H1 (cell line): Measurements from ENCODE around the gene SLC25A51. TPM values are rescaled to one million over a fixed set of nuclear protein-coding genes. Genes with fewer than 3 reads are reported as not detected.
A peak's percentile ranks its signal among the peaks of the same experiment; 100 is the strongest.

ENCODE experiments used
- CTCF ChIA-PET: fragments of 300-600 bp; sonication (Branson Sonifier 250); formaldehyde crosslinking; loops from one replicate; lab custom pipeline; 2021; ENCODE audit not compliant: partially characterized antibody; lab: Charles Lee
- POLR2A ChIA-PET: fragments of 300-600 bp; sonication (Branson Sonifier 250); formaldehyde crosslinking; loops from one replicate; lab custom pipeline; 2021; ENCODE audit warnings: inconsistent platforms; ENCODE audit not compliant: partially characterized antibody; lab: Charles Lee
- DNase-seq, 2 experiments: peaks; one replicate each; pipeline versions ENCODE4 v3.0.0 to v3.0.0-alpha.2; 2010 to 2022; ENCODE audit warnings: low spot score in 2 of 2, low read depth in 1 of 2, mixed read lengths in 1 of 2
- FAIRE-seq: peaks from 2 replicates; lab custom pipeline; 2011; peaks lifted over from hg19 to GRCh38; lab: Jason Lieb, UNC
- H2AFZ ChIP-seq: 2 replicates; pipeline ENCODE4 v1.8.1; 2012; ENCODE audit warnings: low read length, inconsistent platforms
- H2AK5ac ChIP-seq: 2 replicates; pipeline ENCODE4 v1.6.1; 2013; ENCODE audit warnings: low read depth, low read length
- H2BK120ac ChIP-seq: replicated peaks from 2 replicates; pipeline ENCODE3; 2013; ENCODE audit warnings: low read depth, low read length, inconsistent platforms
- H2BK12ac ChIP-seq: 2 replicates; pipeline ENCODE4 v1.6.1; 2013; ENCODE audit warnings: low read depth, low read length
- H2BK15ac ChIP-seq: 2 replicates; pipeline ENCODE4 v1.6.1; 2013; ENCODE audit warnings: low read length
- H2BK20ac ChIP-seq: 2 replicates; pipeline ENCODE4 v1.6.1; 2013; ENCODE audit warnings: low read length
- H2BK5ac ChIP-seq: 2 replicates; pipeline ENCODE4 v1.6.1; 2013; ENCODE audit warnings: low read depth, low read length
- H3K14ac ChIP-seq: 2 replicates; pipeline ENCODE4 v1.6.1; 2013; ENCODE audit warnings: inconsistent platforms; ENCODE audit not compliant: insufficient read length
- H3K18ac ChIP-seq: 2 replicates; pipeline ENCODE4 v1.6.1; 2013; ENCODE audit warnings: low read length; ENCODE audit errors: extremely low read depth
- H3K23ac ChIP-seq: 2 replicates; pipeline ENCODE4 v1.6.1; 2013; ENCODE audit warnings: inconsistent platforms; ENCODE audit not compliant: insufficient read length
- H3K23me2 ChIP-seq: 2 replicates; pipeline ENCODE4 v1.6.1; 2013; ENCODE audit warnings: low read depth, low read length
- H3K27ac ChIP-seq: 2 replicates; pipeline ENCODE4 v1.6.1; 2011; ENCODE audit warnings: low read depth, low read length, inconsistent platforms
- H3K27me3 ChIP-seq, 4 experiments: replicated peaks in 1 of 4; 1 replicate in 1 of 4; 2 replicates in 3 of 4; pipeline versions ENCODE4 v1.6.1 to v1.8.1; 2011 to 2013; ENCODE audit warnings: low read length in 3 of 4, mild to moderate bottlenecking in 3 of 4, inconsistent platforms in 2 of 4, mixed read lengths in 2 of 4, moderate library complexity in 1 of 4; ENCODE audit not compliant: control insufficient read depth in 3 of 4, insufficient read depth in 3 of 4; ENCODE audit errors: extremely low read depth in 1 of 4
- H3K36me3 ChIP-seq, 4 experiments: 2 replicates each; pipeline versions ENCODE4 v1.6.1 to v1.8.1; 2011 to 2013; ENCODE audit warnings: mild to moderate bottlenecking in 4 of 4, low read length in 3 of 4, moderate library complexity in 2 of 4, control low read depth in 1 of 4, inconsistent platforms in 1 of 4; ENCODE audit not compliant: insufficient read depth in 4 of 4, control insufficient read depth in 2 of 4
- H3K4ac ChIP-seq: replicated peaks from 2 replicates; pipeline ENCODE3; 2013; ENCODE audit warnings: low read length, low read depth, mixed read lengths, inconsistent platforms; ENCODE audit not compliant: insufficient read length
- H3K4me1 ChIP-seq, 4 experiments: replicated peaks in 1 of 4; 1 replicate in 1 of 4; 2 replicates in 3 of 4; pipeline versions ENCODE4 v1.6.1 to v1.8.1; 2011 to 2013; ENCODE audit warnings: low read length in 3 of 4, inconsistent platforms in 2 of 4, mixed read lengths in 1 of 4; ENCODE audit not compliant: insufficient read depth in 4 of 4, control insufficient read depth in 3 of 4
- H3K4me2 ChIP-seq, 2 experiments: 2 replicates each; pipeline versions ENCODE4 v1.6.1 to v1.8.1; 2011 to 2013; ENCODE audit warnings: low read depth in 2 of 2, low read length in 2 of 2, control low read depth in 1 of 2, inconsistent platforms in 1 of 2, mild to moderate bottlenecking in 1 of 2; ENCODE audit not compliant: insufficient read depth in 1 of 2
- H3K4me3 ChIP-seq, 4 experiments: fragments of 200-600, 300-600 bp in 1 of 4; sonication (generic), shearing (Covaris generic), sonication (Bioruptor Twin) in 1 of 4; 2 replicates each; pipeline versions ENCODE4 v1.5.1 to v1.8.1; 2011 to 2016; ENCODE audit warnings: low read length in 4 of 4, low read depth in 3 of 4, control low read depth in 2 of 4, inconsistent platforms in 2 of 4, mild to moderate bottlenecking in 2 of 4, mixed read lengths in 1 of 4, moderate library complexity in 1 of 4; ENCODE audit not compliant: insufficient read depth in 2 of 4; ENCODE audit errors: extremely low read depth in 1 of 4
- H3K56ac ChIP-seq: replicated peaks from 2 replicates; pipeline ENCODE3; 2013; ENCODE audit warnings: low read depth, mild to moderate bottlenecking, mixed read lengths, low read length, inconsistent platforms; ENCODE audit not compliant: insufficient read length
- H3K79me1 ChIP-seq: 2 replicates; pipeline ENCODE4 v1.6.1; 2013; ENCODE audit warnings: low read depth, low read length, control low read depth
- H3K79me2 ChIP-seq, 2 experiments: 2 replicates each; pipeline versions ENCODE4 v1.6.1 to v1.8.1; 2012 to 2013; ENCODE audit warnings: low read length in 2 of 2, mild to moderate bottlenecking in 2 of 2, inconsistent platforms in 1 of 2; ENCODE audit not compliant: insufficient read depth in 2 of 2, control insufficient read depth in 1 of 2
- H3K9ac ChIP-seq, 4 experiments: replicated peaks in 1 of 4; 1 replicate in 1 of 4; 2 replicates in 3 of 4; pipeline versions ENCODE4 v1.6.1 to v1.8.1; 2011 to 2013; ENCODE audit warnings: low read depth in 3 of 4, low read length in 3 of 4, control low read depth in 2 of 4, mild to moderate bottlenecking in 2 of 4, moderate library complexity in 2 of 4, inconsistent platforms in 1 of 4; ENCODE audit errors: extremely low read depth in 1 of 4
- H3K9me3 ChIP-seq, 2 experiments: 2 replicates each; pipeline versions ENCODE4 v1.6.1 to v1.8.1; 2012 to 2013; ENCODE audit warnings: mild to moderate bottlenecking in 2 of 2, moderate library complexity in 2 of 2, control low read depth in 1 of 2, inconsistent platforms in 1 of 2, low read depth in 1 of 2, low read length in 1 of 2, mixed read lengths in 1 of 2; ENCODE audit not compliant: insufficient read depth in 2 of 2
- H4K20me1 ChIP-seq, 2 experiments: replicated peaks in 1 of 2; 2 replicates each; pipeline versions ENCODE3 to v1.8.1; 2011 to 2013; ENCODE audit warnings: inconsistent platforms in 2 of 2, low read length in 2 of 2, mild to moderate bottlenecking in 1 of 2; ENCODE audit not compliant: insufficient read depth in 2 of 2, control insufficient read depth in 1 of 2
- H4K5ac ChIP-seq: 2 replicates; pipeline ENCODE4 v1.6.1; 2013; ENCODE audit warnings: low read length, low read depth, mixed read lengths, inconsistent platforms; ENCODE audit not compliant: insufficient read length
- H4K8ac ChIP-seq: 2 replicates; pipeline ENCODE4 v1.8.0; 2013; ENCODE audit warnings: mild to moderate bottlenecking, moderate library complexity, low read length, inconsistent platforms; ENCODE audit not compliant: insufficient read depth; ENCODE audit errors: extremely low read depth
- H4K91ac ChIP-seq: replicated peaks from 2 replicates; pipeline ENCODE3; 2013; ENCODE audit warnings: low read length, mixed read lengths, inconsistent platforms; ENCODE audit not compliant: insufficient read length
- CHD2 ChIP-seq: IDR thresholded peaks from 2 replicates; pipeline ENCODE4 v1.6.1; 2012; ENCODE audit warnings: low read length, improper control_type of control experiment
- FOSL1 ChIP-seq: IDR thresholded peaks from 2 replicates; pipeline ENCODE4 v1.6.1; 2011; ENCODE audit warnings: mild to moderate bottlenecking, low read depth, low read length, moderate library complexity; ENCODE audit not compliant: insufficient read depth
- KDM1A ChIP-seq: fragments of 200-600, 300-600 bp; sonication (generic); IDR thresholded peaks from 2 replicates; pipeline ENCODE4 v1.7.1; 2016; ENCODE audit warnings: mild to moderate bottlenecking, low read length, borderline replicate concordance
- NRF1 ChIP-seq: IDR thresholded peaks from 2 replicates; pipeline ENCODE4 v1.6.1; 2011; ENCODE audit warnings: mild to moderate bottlenecking, low read depth, low read length, improper control_type of control experiment
- POLR2A ChIP-seq, 2 experiments: IDR thresholded peaks; 1 replicate in 1 of 2; 2 replicates in 1 of 2; pipeline ENCODE4 v1.6.1; 2011; ENCODE audit warnings: low read depth in 2 of 2, low read length in 2 of 2, mild to moderate bottlenecking in 2 of 2; ENCODE audit errors: control extremely low read depth in 1 of 2
- POU5F1 ChIP-seq: IDR thresholded peaks from 2 replicates; pipeline ENCODE4 v1.6.1; 2011; ENCODE audit warnings: low read depth, mild to moderate bottlenecking, low read length, moderate library complexity
- RBBP5 ChIP-seq: IDR thresholded peaks from 2 replicates; pipeline ENCODE4 v1.7.1; 2012; ENCODE audit warnings: low read depth, mild to moderate bottlenecking, inconsistent platforms, low read length, moderate library complexity, borderline replicate concordance
- TBP ChIP-seq: IDR thresholded peaks from 2 replicates; pipeline ENCODE4 v1.6.1; 2011; ENCODE audit warnings: low read depth, low read length, improper control_type of control experiment
- TEAD4 ChIP-seq: IDR thresholded peaks from 2 replicates; pipeline ENCODE4 v1.6.1; 2012; ENCODE audit warnings: low read depth, low read length, inconsistent platforms, mixed read lengths
- YY1 ChIP-seq: IDR thresholded peaks from 2 replicates; pipeline ENCODE4 v1.6.1; 2011; ENCODE audit warnings: low read depth, mild to moderate bottlenecking, low read length
- WGBS, 2 experiments: shearing (Covaris generic) in 1 of 2; methylation state at CpG; one replicate each; pipeline versions ENCODE4 v1.1.6 to v1.1.7; 2013 to 2015; ENCODE audit warnings: low lambda C conversion rate in 2 of 2, mixed read lengths in 2 of 2, inconsistent platforms in 1 of 2, low coverage in 1 of 2, missing lambda C conversion rate in 1 of 2; ENCODE audit not compliant: insufficient replicate concordance in 2 of 2, insufficient coverage in 1 of 2, insufficient read length in 1 of 2; ENCODE audit errors: extremely low coverage in 1 of 2, missing lambda C conversion rate in 1 of 2; 5-methylcytosine and 5-hydroxymethylcytosine counted together
- polyA plus RNA-seq, 7 experiments: library from polyadenylated mRNA; depleted of rRNA in 3 of 7; stranded (reverse) in 5 of 7; unstranded in 2 of 7; fragments of >200 nt in 5 of 7; fragments of 200-250 nt in 2 of 7; gene quantifications; 1 replicate in 5 of 7; 2 replicates in 1 of 7; 4 replicates in 1 of 7; pipeline versions ENCODE4 v1.2.1 to v1.2.3, GENCODE V29; 2011 to 2013; ENCODE audit warnings: missing spikeins in 2 of 7, mixed read lengths in 2 of 7
- total RNA-seq: library from RNA; stranded (reverse); fragmentation: NEBNext Ultra II Directional; extraction: Animal tissue kit (Norgen Biotek cat#: 25700); gene quantifications from 2 replicates; pipeline ENCODE4 v1.2.1, GENCODE V29; 2021

Gene SLC25A51
- total and polyA plus RNA-seq, 2 of the 8 experiments (the other 6 are each of a cell fraction or from before 2014, with no cell fraction given), result 8.0 to 14.5 TPM

GRCh38 chr9:37917801-37918664 lies 14.1 kb upstream of the SLC25A51 start:
- TF ChIP-seq TEAD4 (no peak), TBP (no peak), CHD2 (no peak), POU5F1 (no peak), YY1 (no peak), RBBP5 (no peak), KDM1A (no peak), FOSL1 (no peak), NRF1 (no peak), POLR2A (IDR thresholded peaks at IDR 0.05; ENCODE audit: control extremely low read depth in 1 of 2, low read depth in 2 of 2, low read length in 2 of 2) (no peak)
- TF ChIP-seq, all 59 proteins: peak for 0
- Histone ChIP-seq H3K79me2 (no peaks in the 10 kb centered on the region), H2BK120ac (no peak overlapping the region), H2AFZ (no peak overlapping the region), H2BK15ac (no peak overlapping the region), H2BK20ac (peak overlapping the region; percentile 90; the same call in 1 of the 2 replicates), H3K23me2 (no peaks in the 10 kb centered on the region), H3K27ac (no peak overlapping the region), H3K27me3 (no peaks in the 10 kb centered on the region), H3K56ac (no peak overlapping the region), H3K4ac (no peak overlapping the region), H3K9ac (no peak overlapping the region; a peak in 1 of 7 replicates), H2BK12ac (0 out of 2 replicates have a peak overlapping the region, but pooled peaks have one; percentile 39), H2BK5ac (0 out of 2 replicates have a peak overlapping the region, but pooled peaks have one; percentile 16), H3K4me3 (no peak overlapping the region), H3K36me3 (no peaks in the 10 kb centered on the region; a peak in 1 of 8 replicates), H3K79me1 (no peaks in the 10 kb centered on the region; the same call in 1 of the 2 replicates), H3K14ac (no peak overlapping the region), H4K8ac (no peak overlapping the region), H4K91ac (no peak overlapping the region), H3K9me3 (no peaks in the 10 kb centered on the region), H4K5ac (no peak overlapping the region), H2AK5ac (no peak overlapping the region), H3K4me2 (no peak overlapping the region), H3K18ac (no peak overlapping the region), H4K20me1 (no peaks in the 10 kb centered on the region), H3K4me1 (peaks cover 0 to 18% (median 5%) of the 10 kb centered on the region in 4 experiments; a peak in 5 of 7 replicates), H3K23ac (no peak overlapping the region)
- ChIA-PET POLR2A (no interaction called here), CTCF (interaction anchor here (0.6 to 1.3 kb wide), 4 partner anchors 9 to 375 kb away, joined by 3 to 4 read pairs (median 4); no protein-coding TSS in a partner anchor)
- DNase-seq (no peak), FAIRE-seq (no peak)
- 94% methylated on average over 21 of the region's 21 CpGs; no CpG with 5 or more reads in 1 of the 2 experiments for WGBS, 2 experiments
